GM23338 (cell line): ENCODE measurements around the gene TEX10.

Experiments
- CREB1 ChIP-seq: fragments of 250-450 bp; sonication (Bioruptor Pico); IDR thresholded peaks from 2 replicates; pipeline ENCODE4 v1.5.0; 2020; ENCODE audit warnings: low read depth, mild to moderate bottlenecking, moderate library complexity
- CTCF ChIP-seq, 2 experiments: fragments of 200-600 bp in 1 of 2; sonication (generic) in 1 of 2; conservative IDR thresholded peaks; 2 replicates each; pipeline versions ENCODE4 v1.5.1 to v1.6.1; 2016 to 2017; ENCODE audit warnings: antibody characterized with exemption in 2 of 2, low read depth in 2 of 2, mild to moderate bottlenecking in 2 of 2, moderate library complexity in 1 of 2
- ETS1 ChIP-seq: IDR thresholded peaks from 2 replicates; pipeline ENCODE4 v1.6.1; 2016; ENCODE audit warnings: antibody characterized with exemption
- EZH2 ChIP-seq: fragments of 200-600 bp; sonication (generic); IDR thresholded peaks from one replicate; pipeline ENCODE4 v1.8.0; 2017; ENCODE audit warnings: antibody characterized with exemption, mild to moderate bottlenecking, low read depth; ENCODE audit not compliant: unreplicated experiment
- EZH2phosphoT487 ChIP-seq: fragments of 200-600 bp; sonication (generic); IDR thresholded peaks from one replicate; pipeline ENCODE4 v1.8.1; 2018; ENCODE audit warnings: antibody characterized with exemption; ENCODE audit not compliant: unreplicated experiment
- JUNB ChIP-seq: IDR thresholded peaks from one replicate; pipeline ENCODE4 v1.6.1; 2016; ENCODE audit warnings: antibody characterized with exemption; ENCODE audit not compliant: unreplicated experiment
- NANOG ChIP-seq: IDR thresholded peaks from 2 replicates; pipeline ENCODE4 v1.6.1; 2016; ENCODE audit warnings: antibody characterized with exemption, borderline replicate concordance
- POLR2AphosphoS5 ChIP-seq: IDR thresholded peaks from 2 replicates; pipeline ENCODE4 v1.6.1; 2016; ENCODE audit warnings: antibody characterized with exemption, low read depth
- REST ChIP-seq: IDR thresholded peaks from one replicate; pipeline ENCODE4 v1.6.1; 2018; ENCODE audit warnings: antibody characterized with exemption; ENCODE audit not compliant: unreplicated experiment
- ZNF114 ChIP-seq: fragments of 250-450 bp; sonication (Bioruptor Pico); IDR thresholded peaks from 2 replicates; pipeline ENCODE4 v1.5.0; 2020; ENCODE audit warnings: mild to moderate bottlenecking, moderate library complexity
- ZNF462 ChIP-seq: fragments of 250-450 bp; sonication (Bioruptor Pico); IDR thresholded peaks from 2 replicates; pipeline ENCODE4 v1.5.0; 2020; ENCODE audit warnings: mild to moderate bottlenecking, moderate library complexity

- TF ChIP-seq CTCF (conservative IDR thresholded peaks at IDR 0.05; ENCODE audit: low read depth in 2 of 2) (no peak), EZH2 (no peak), POLR2AphosphoS5 (no peak), REST (no peak), EZH2phosphoT487 (no peak), ETS1 (no peak), NANOG (no peak), JUNB (no peak), CREB1 (CRISPR knock-in tag) (no peak), ZNF114 (CRISPR knock-in tag) (no peak), ZNF462 (no peak)
These were observed 65.6 kb downstream of the TEX10 start for GRCh38 chr9:100287186-100287585.
